Endodermal cell (in vitro differentiated cells): ENCODE measurements around the gene RAX2. TPM values are rescaled to one million over a fixed set of nuclear protein-coding genes. Genes with fewer than 3 reads are reported as not detected.

Experiments
- DNase-seq: peaks from one replicate; pipeline ENCODE4 v3.0.0-alpha.2; 2017
- H3K27ac ChIP-seq: 2 replicates; pipeline ENCODE4 v1.5.1; 2013; ENCODE audit warnings: mild to moderate bottlenecking, low read depth, low read length, moderate library complexity
- H3K27me3 ChIP-seq: 2 replicates; pipeline ENCODE4 v1.6.1; 2013; ENCODE audit warnings: mild to moderate bottlenecking, low read length, moderate library complexity; ENCODE audit not compliant: insufficient read depth, control insufficient read depth, poor library complexity, severe bottlenecking
- H3K36me3 ChIP-seq: 2 replicates; pipeline ENCODE4 v1.7.0; 2013; ENCODE audit warnings: mild to moderate bottlenecking, low read length, moderate library complexity; ENCODE audit not compliant: control insufficient read depth, insufficient read depth
- H3K4me1 ChIP-seq: one replicate; pipeline ENCODE4 v1.7.0; 2013; ENCODE audit warnings: low read length; ENCODE audit not compliant: control insufficient read depth, insufficient read depth
- H3K4me3 ChIP-seq: 2 replicates; pipeline ENCODE4 v1.5.1; 2013; ENCODE audit warnings: mild to moderate bottlenecking, low read length, moderate library complexity
- H3K9ac ChIP-seq: 2 replicates; pipeline ENCODE4 v1.6.1; 2013; ENCODE audit warnings: mild to moderate bottlenecking, low read length, moderate library complexity; ENCODE audit not compliant: poor library complexity, severe bottlenecking; ENCODE audit errors: extremely low read depth
- H3K9me3 ChIP-seq: 2 replicates; pipeline ENCODE4 v1.6.1; 2013; ENCODE audit warnings: mild to moderate bottlenecking, low read length, moderate library complexity; ENCODE audit not compliant: control insufficient read depth
- H3K27ac Mint-ChIP-seq: 2 replicates; pipeline ENCODE4 v1.8.0; 2020; ENCODE audit warnings: mixed read lengths
- H3K27me3 Mint-ChIP-seq: 2 replicates; pipeline ENCODE4 v1.8.0; 2021; ENCODE audit warnings: mild to moderate bottlenecking, mixed read lengths; ENCODE audit not compliant: insufficient read depth
- H3K36me3 Mint-ChIP-seq: 2 replicates; pipeline ENCODE4 v1.8.0; 2020; ENCODE audit warnings: low read depth, mixed read lengths
- H3K4me1 Mint-ChIP-seq: 2 replicates; pipeline ENCODE4 v1.8.0; 2020; ENCODE audit warnings: mixed read lengths
- H3K4me3 Mint-ChIP-seq: 2 replicates; pipeline ENCODE4 v1.8.0; 2020; ENCODE audit warnings: mild to moderate bottlenecking, moderate library complexity, mixed read lengths
- H3K9me3 Mint-ChIP-seq: 2 replicates; pipeline ENCODE4 v1.8.0; 2020; ENCODE audit warnings: mild to moderate bottlenecking, mixed read lengths
- WGBS, 2 experiments: methylation state at CpG; one replicate each; pipeline versions ENCODE4 v1.1.5 to v1.1.7; 2013; ENCODE audit warnings: missing lambda C conversion rate in 2 of 2, mixed read lengths in 1 of 2; ENCODE audit not compliant: insufficient coverage in 1 of 2, insufficient read length in 1 of 2; 5-methylcytosine and 5-hydroxymethylcytosine counted together
- total RNA-seq, 2 donors: library from RNA; stranded (reverse); fragmentation: NEBNext Ultra II Directional in 1 of 2; extraction: Animal tissue kit (Norgen Biotek cat#: 25700) in 1 of 2; gene quantifications; 2 replicates in 1 of 2; 3 replicates in 1 of 2; pipeline ENCODE4 v1.2.1, GENCODE V29; 2021
- TF ChIP-seq, protein P1 (sequence below): fragments of 200-600 bp; sonication (generic); conservative IDR thresholded peaks from 2 replicates; pipeline ENCODE4 v1.5.0; 2021; ENCODE audit warnings: antibody characterized with exemption, mild to moderate bottlenecking

Gene RAX2
- total RNA-seq, 2 donors from 2014 or later, result not detected

DNA sequence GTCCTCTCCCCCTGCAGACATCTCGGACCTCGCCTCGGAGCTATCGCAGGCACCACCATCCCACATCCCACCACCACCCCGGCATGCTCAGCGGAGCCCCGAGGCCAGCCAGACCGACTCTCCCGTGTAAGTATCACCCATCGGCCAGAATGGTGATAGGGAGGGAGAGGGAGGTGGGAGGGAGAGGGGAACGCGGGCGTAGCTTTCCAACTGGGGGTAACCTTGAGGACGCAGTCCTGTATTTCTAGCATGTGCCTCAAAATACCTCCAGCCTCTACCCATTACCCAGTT is 37.8 kb downstream of the RAX2 start:
- Mint-ChIP-seq H3K4me3 (no peak overlapping the region), H3K27me3 (no peaks in the 10 kb centered on the region), H3K27ac (no peak overlapping the region), H3K9me3 (no peaks in the 10 kb centered on the region), H3K4me1 (no peaks in the 10 kb centered on the region), H3K36me3 (peaks cover 2% of the 10 kb centered on the region)
- 89% methylated on average over 10 of the region's 14 CpGs; no CpG with 5 or more reads in 1 of the 2 experiments for WGBS, 2 experiments
- no peaks in the 10 kb centered on the region for H3K27me3 ChIP-seq
- no peaks in the 10 kb centered on the region for H3K9me3 ChIP-seq
- H3K4me1 ChIP-seq, result no peaks in the 10 kb centered on the region
- no peak overlapping the region for H3K4me3 ChIP-seq
- no peak overlapping the region for H3K9ac ChIP-seq
- TF ChIP-seq, protein P1, sequence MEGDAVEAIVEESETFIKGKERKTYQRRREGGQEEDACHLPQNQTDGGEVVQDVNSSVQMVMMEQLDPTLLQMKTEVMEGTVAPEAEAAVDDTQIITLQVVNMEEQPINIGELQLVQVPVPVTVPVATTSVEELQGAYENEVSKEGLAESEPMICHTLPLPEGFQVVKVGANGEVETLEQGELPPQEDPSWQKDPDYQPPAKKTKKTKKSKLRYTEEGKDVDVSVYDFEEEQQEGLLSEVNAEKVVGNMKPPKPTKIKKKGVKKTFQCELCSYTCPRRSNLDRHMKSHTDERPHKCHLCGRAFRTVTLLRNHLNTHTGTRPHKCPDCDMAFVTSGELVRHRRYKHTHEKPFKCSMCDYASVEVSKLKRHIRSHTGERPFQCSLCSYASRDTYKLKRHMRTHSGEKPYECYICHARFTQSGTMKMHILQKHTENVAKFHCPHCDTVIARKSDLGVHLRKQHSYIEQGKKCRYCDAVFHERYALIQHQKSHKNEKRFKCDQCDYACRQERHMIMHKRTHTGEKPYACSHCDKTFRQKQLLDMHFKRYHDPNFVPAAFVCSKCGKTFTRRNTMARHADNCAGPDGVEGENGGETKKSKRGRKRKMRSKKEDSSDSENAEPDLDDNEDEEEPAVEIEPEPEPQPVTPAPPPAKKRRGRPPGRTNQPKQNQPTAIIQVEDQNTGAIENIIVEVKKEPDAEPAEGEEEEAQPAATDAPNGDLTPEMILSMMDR, result no peak
- no peak for DNase-seq
- no peak overlapping the region for H3K27ac ChIP-seq
- H3K36me3 ChIP-seq, result no peaks in the 10 kb centered on the region

DNA sequence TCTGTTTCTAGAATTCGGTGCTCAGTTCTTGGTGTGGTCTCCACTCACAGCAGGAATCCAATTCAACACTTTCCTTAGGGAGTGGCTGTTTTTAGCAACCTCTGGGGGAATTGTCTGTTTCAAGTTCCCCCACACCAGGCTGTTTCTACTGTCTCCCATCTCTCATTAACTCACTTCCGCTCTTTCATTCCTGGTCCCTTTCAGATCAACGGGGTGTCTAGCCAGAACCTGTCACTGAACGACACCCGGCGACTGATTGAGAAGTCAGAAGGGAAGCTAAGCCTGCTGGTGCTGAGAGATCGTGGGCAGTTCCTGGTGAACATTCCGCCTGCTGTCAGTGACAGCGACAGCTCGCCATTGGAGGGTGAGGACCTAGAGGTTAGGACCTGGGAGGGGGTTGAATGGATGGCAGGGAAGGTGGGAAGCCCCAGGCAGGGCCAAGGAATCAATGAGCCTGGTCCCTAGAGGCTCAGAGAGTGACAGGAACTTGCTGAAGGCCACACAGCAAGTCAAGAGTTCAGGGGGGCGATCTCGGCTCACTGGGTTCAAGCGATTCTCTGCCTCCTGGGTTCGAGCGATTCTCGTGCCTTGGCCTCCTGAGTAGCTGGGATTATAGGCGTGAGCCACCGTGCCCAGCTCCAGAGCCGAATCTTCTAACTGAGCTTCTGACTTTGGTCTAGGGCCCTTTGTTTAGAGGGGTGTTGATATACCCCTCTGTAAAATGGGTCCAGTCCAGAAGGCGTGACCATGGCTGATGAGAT is 38.3 kb downstream of the RAX2 start:
- H3K27me3 ChIP-seq, result no peaks in the 10 kb centered on the region
- H3K4me3 ChIP-seq, result no peak overlapping the region
- H3K9me3 ChIP-seq, result no peaks in the 10 kb centered on the region
- Mint-ChIP-seq H3K27ac (no peak overlapping the region), H3K4me3 (no peak overlapping the region), H3K36me3 (peaks cover 2% of the 10 kb centered on the region), H3K4me1 (no peaks in the 10 kb centered on the region), H3K9me3 (no peaks in the 10 kb centered on the region), H3K27me3 (no peaks in the 10 kb centered on the region)
- no peak for DNase-seq
- no peaks in the 10 kb centered on the region for H3K36me3 ChIP-seq
- TF ChIP-seq, protein P1, result no peak
- no peaks in the 10 kb centered on the region for H3K4me1 ChIP-seq
- H3K27ac ChIP-seq, result no peak overlapping the region
- no peak overlapping the region for H3K9ac ChIP-seq
- whole genome bisulfite sequencing, 2 experiments, result 78 to 92% methylated on average over 15 to 20 of the region's 20 CpGs

GRCh38 chr19:3732108-3732507 is 39.9 kb downstream of the RAX2 start:
- H3K36me3 Mint-ChIP-seq, result peaks cover 2% of the 10 kb centered on the region
- no peak overlapping the region for H3K27ac ChIP-seq
- H3K4me1 ChIP-seq, result no peaks in the 10 kb centered on the region
- no peaks in the 10 kb centered on the region for H3K27me3 ChIP-seq
- H3K27ac Mint-ChIP-seq, result no peak overlapping the region
- no peaks in the 10 kb centered on the region for H3K36me3 ChIP-seq
- no peaks in the 10 kb centered on the region for H3K9me3 ChIP-seq
- 80 to 94% methylated on average over 1 of the region's 1 CpG for WGBS, 2 experiments
- TF ChIP-seq, protein P1, result peak; percentile 18
- no peaks in the 10 kb centered on the region for H3K9me3 Mint-ChIP-seq
- no peak overlapping the region for H3K4me3 ChIP-seq
- no peaks in the 10 kb centered on the region for H3K4me1 Mint-ChIP-seq
- DNase-seq, result no peak
- no peak overlapping the region for H3K4me3 Mint-ChIP-seq
- H3K27me3 Mint-ChIP-seq, result no peaks in the 10 kb centered on the region
- H3K9ac ChIP-seq, result no peak overlapping the region
